Measurements from ENCODE around the gene ITGA7. TPM values are rescaled to one million over a fixed set of nuclear protein-coding genes. Genes with fewer than 3 reads are reported as not detected.

The ITGA7 gene
- polyA plus RNA-seq (ENCODE audit: insufficient read length), result 409 TPM

GRCh38 chr12:55707841-55708694 is at the start of gene ITGA7:
Gene ITGA7 (minus strand): TSS chr12:55707904. CDS start chr12:55707682, 222 bp downstream.
- no peak for DNase-seq (ENCODE audit: low read depth)

GRCh38 chr12:55755246-55755645 is 47.5 kb upstream of the ITGA7 start:
- no peak for DNase-seq (ENCODE audit: low read depth)

- no peak for DNase-seq (ENCODE audit: low read depth)
Observed at GRCh38 chr12:55748230-55748993, 40.7 kb upstream of the ITGA7 start.

- no peak for DNase-seq (ENCODE audit: low read depth)
Observed at GRCh38 chr12:55746913-55747231, 39.2 kb upstream of the ITGA7 start.

- DNase-seq (ENCODE audit: low read depth), result no peak
Observed at GRCh38 chr12:55746174-55746912, 38.6 kb upstream of the ITGA7 start.

GRCh38 chr12:55745361-55746173 is 37.9 kb upstream of the ITGA7 start:
- DNase-seq (ENCODE audit: low read depth), result no peak

- DNase-seq (ENCODE audit: low read depth), result no peak
Observed at GRCh38 chr12:55744340-55745030, 36.8 kb upstream of the ITGA7 start.

- DNase-seq (ENCODE audit: low read depth), result no peak
Observed at GRCh38 chr12:55743406-55744339, 36.0 kb upstream of the ITGA7 start.

- DNase-seq (ENCODE audit: low read depth), result no peak
Observed at GRCh38 chr12:55742719-55743405, 35.2 kb upstream of the ITGA7 start, which contains the start of gene GDF11. Gene GDF11 (plus strand): TSS chr12:55743122. CDS start chr12:55743317, 195 bp downstream.

GRCh38 chr12:55741931-55742680 is 34.4 kb upstream of the ITGA7 start:
- no peak for DNase-seq (ENCODE audit: low read depth)

GRCh38 chr12:55739025-55739378 is 31.3 kb upstream of the ITGA7 start:
- DNase-seq (ENCODE audit: low read depth), result no peak

GRCh38 chr12:55738123-55739024 is 30.7 kb upstream of the ITGA7 start:
- peak; percentile 91 for DNase-seq (ENCODE audit: low read depth)

GRCh38 chr12:55737581-55738122 is 29.9 kb upstream of the ITGA7 start:
- DNase-seq (ENCODE audit: low read depth), result no peak

- no peak for DNase-seq (ENCODE audit: low read depth)
Observed at GRCh38 chr12:55736780-55737580, 29.3 kb upstream of the ITGA7 start.

GRCh38 chr12:55736076-55736475 is 28.4 kb upstream of the ITGA7 start:
- no peak for DNase-seq (ENCODE audit: low read depth)

GRCh38 chr12:55734595-55734994 is 26.9 kb upstream of the ITGA7 start:
- DNase-seq (ENCODE audit: low read depth), result no peak

All from forelimb muscle (tissue), 1 donor.